HL-60/S4 (cell line): ENCODE results near the gene ECT2.
"Not testable (repeated sequence)": the region's sequence is repeated elsewhere in the genome, so short reads cannot be mapped to it uniquely, and the experiment has no call there.

Source experiments
- in situ Hi-C: fragments of 300-500 bp; cut with MboI; formaldehyde crosslinking; loops from 2 replicates; pipeline ENCODE4 v1.14.3; 2022; ENCODE audit warnings: low sequenced_read_pairs

Gene ECT2

DNA sequence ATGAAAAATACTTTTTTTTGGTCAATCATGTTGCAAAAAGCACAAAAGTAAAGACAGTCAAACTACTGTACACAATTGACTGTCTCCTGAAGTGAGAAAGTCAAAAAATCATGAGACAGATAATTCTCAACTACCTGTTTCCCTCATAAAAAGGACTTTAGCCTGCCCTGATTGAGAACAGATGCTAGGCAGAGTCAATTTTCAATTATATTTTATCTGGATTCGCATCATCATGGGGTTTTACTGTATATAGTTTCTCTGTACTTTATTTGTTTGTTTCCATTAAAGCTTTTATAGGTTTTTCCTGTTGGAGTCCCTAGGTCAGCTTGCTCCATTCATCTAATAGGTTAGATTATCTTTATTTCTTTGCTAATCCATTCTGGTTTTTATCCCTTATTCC, 53.8 kb downstream of the ECT2 start:
- in situ Hi-C loops: no loop called here

- in situ Hi-C loops: no loop called here
Measured at GRCh38 chr3:172808969-172809546, 58.5 kb downstream of the ECT2 start.

- in situ Hi-C loops: no loop called here
Measured at GRCh38 chr3:172811099-172811498, 60.6 kb downstream of the ECT2 start.

- in situ Hi-C loops: no loop called here
Measured at GRCh38 chr3:172813462-172813861, 62.9 kb downstream of the ECT2 start.

DNA sequence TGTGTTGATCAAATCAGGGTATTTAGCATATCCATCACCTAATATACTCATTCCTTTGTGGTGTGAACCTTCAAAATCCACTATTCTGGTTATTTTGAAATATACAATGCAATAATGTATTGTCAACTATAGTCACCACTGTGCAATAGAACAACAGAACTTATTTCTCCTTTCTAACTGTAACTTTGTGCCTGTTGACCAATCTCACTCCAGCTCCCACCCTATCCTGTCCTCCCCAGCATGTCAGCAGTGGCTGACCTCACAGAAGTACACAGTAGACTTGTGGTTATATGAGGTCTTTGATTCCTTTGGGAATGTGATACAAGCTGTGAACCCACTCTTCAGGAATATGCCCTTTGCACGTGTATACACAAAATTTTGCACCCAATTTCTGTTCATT, 64.2 kb downstream of the ECT2 start:
- in situ Hi-C loops: no loop called here

DNA sequence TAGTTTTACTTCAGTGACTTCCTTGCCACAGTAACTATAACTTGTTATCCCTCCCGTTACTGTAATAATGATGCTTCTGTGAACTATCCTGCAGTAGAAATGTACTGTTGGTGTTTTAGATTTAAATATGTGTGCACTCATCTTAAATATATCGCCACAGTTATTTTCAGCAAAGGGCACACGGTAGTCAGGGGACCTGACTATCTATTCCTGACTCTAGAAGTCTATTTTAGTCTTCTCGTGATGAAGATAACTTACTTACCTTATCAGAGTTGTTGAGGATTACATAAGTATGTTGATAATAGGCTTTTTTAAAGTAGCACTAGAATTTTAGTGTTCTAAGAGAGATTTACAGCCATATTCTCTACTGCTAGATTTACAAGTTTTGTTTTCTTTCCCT, 65.3 kb downstream of the ECT2 start:
- in situ Hi-C loops: no loop called here

DNA sequence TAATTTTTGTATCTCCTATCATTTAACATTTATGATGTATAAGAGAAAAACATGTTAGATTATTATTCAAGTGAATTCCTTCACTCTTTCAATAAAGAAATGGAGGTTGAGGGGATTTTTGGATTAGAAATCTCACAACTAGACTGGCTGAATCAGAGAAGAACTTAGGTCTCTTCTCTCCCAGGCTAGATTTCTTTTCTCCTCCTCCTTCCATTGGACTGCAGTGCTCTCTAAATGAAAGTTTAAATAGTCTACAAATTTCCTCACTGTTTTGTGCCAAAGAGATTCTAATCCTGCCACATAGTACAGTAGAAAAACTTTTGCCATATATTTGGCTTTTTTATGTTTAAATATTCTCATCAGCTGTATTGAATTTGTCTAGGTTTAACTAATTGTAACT, 65.8 kb downstream of the ECT2 start:
- in situ Hi-C loops: no loop called here

DNA sequence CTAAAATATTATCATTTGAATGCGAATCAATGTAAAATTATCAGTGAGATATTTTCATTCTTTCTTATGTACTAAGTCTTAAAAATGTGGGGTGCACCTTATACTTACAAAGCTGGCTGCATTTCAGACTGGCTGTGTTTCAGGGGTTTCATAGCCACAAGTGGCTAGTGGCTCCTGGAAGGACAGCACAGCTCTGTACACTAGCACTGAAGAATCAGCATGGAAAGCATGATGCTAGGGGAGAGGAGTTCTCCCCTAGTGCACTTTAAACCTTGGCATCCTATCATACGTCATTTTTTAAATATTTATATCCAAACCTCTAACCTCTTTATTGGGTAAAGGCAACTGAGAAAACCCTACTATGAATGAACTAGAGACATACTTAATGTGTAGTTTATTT, 66.4 kb downstream of the ECT2 start:
- in situ Hi-C loops: no loop called here

- in situ Hi-C loops: no loop called here
Measured at GRCh38 chr3:172820492-172820891, 70.0 kb downstream of the ECT2 start.

DNA sequence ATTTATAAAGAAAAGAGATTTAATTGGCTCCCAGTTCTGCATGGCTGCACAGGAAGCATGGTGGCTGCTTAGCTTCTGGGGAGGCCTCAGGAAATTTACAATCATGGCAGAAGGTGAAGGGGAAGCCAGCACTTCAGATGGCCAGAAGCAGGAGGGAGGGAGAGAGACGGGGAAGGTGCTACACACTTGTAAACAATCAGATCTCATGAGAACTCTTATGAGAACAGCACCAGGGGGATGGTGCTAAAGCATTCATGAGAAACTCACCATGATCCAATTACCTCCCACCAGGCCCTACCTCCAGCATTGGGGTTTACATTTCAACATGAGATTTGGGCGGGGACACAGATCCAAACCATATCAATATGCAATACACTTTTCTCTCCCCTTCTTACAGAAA, 73.7 kb downstream of the ECT2 start:
- in situ Hi-C loops: no loop called here

GRCh38 chr3:172827231-172827630, 76.7 kb downstream of the ECT2 start:
- in situ Hi-C loops: not testable (repeated sequence)

DNA sequence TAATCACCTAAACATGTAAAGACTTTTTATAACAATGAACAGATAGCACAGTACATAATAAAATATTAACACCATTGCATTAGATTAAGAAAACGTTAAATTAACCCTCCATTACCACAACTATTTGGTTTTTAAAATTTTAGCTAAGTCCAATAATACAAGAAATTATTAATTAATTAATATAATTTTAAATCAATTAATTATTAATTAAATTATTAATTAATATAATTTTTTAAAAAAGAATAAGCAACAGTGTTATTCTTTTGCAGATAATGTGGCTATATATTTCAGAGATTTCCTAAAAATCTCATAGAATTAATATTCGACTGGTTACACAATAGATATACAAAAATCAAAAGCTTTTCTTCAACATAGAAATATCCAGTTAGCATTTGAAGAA, 82.5 kb downstream of the ECT2 start:
- in situ Hi-C loops: no loop called here

DNA sequence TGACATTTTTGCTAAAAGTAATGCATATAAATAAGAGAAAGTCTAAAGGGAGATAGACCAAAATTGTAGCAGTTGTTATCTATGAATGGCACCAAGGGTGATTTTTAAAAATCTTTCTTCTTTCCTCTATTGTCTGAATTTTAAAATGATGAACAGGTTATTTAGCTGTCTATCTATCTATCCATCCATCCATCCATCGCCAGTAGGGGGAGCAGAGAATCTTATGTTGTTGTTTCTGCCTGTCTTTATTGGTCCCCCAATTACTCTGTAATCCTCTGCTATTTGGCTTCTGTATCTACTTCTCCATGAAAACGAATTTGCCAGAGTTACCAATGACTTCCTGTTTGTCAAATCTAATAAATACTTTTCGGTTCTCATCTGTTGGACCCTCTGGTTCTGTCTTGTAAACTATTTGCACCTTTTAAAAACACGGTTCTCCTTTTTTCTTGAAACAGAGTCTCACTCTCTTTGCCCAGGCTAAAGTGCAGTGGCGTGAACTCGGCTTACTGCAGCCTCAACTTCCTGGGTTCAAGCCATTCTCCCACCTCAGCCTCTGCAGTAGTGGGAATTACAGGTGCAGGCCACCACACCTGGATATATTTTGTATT, 86.0 kb downstream of the ECT2 start:
- in situ Hi-C loops: no loop called here

GRCh38 chr3:172839679-172840078, 89.2 kb downstream of the ECT2 start:
- in situ Hi-C loops: no loop called here

DNA sequence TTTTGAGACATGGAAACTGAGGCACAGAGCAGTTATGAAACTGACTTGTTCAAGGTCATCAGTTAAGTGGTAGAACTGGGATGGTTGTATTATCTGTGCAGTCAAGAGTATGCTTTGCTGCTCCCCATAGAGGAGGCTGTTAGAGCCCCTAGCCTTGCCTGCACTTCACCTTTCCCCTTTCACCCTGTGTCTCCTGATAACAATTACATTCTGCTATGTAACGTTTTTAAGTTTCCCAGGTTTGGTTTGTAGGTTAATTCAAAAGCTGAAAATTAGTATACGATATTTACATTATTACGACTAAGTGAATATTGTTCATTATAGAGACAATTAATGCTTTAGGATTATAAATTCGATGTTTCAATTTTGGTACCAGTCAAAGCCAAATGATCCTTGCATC, 89.9 kb downstream of the ECT2 start:
- in situ Hi-C loops: no loop called here

GRCh38 chr3:172840913-172841312, 90.4 kb downstream of the ECT2 start:
- in situ Hi-C loops: no loop called here

DNA sequence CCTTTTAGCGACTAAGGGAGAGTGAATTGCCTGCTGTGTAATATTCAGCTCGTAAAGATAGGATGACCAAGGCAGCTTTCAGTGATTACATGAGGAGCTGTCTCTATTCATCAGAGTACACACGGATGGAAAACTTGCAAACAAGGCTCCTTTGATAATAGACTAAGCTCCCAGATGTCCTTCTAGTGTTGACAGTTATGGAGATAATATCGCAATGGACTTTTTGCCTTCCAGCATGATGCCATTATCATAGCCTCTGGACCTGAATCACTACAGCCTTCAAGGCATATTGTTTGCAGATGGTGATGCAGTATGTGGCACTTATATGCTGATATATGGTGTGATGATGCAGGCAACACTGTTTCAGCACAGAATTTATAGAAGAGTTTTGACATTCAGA, 93.9 kb downstream of the ECT2 start:
- in situ Hi-C loops: no loop called here

DNA sequence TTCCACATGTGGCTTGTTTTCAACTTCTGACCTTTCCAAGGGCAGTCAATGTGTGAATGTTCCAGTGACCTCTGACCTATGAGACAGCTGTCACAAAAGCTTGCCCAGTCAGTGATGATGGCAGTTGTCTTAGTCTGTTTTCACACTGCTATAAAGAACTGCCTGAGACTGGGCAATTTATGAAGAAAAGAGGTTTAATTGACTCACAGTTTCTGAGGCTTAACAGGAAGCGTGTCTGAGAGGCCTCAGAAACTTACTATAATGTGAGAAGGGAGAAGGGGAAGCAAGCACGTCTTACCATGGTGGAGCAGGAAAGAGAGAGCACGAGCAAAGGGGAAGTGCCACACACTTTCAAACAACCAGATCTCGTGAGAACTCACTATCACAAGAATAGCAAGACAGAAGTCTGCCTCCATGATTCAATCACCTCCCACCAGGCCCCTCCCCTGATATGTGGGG, 95.6 kb downstream of the ECT2 start:
- in situ Hi-C loops: no loop called here

- in situ Hi-C loops: no loop called here
Measured at GRCh38 chr3:172846706-172847105, 96.2 kb downstream of the ECT2 start.

DNA sequence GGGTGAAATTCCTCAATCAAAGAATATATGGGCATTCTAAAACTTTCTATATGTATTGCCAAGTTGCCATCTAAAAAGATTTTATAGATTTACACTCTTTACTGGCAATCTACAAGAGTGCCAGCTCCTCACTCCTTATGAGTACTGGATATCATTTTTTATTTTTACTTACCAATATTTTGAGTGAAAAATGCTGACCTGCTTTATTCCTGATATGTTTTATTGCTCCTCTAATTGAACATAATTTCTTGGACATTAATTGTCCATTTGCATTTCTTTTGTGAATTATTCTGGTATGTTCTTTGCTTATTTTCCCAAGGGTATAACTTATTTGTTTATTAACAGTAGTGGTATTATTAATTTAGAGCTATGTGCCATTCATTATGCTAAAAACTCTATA, 96.8 kb downstream of the ECT2 start:
- in situ Hi-C loops: no loop called here

DNA sequence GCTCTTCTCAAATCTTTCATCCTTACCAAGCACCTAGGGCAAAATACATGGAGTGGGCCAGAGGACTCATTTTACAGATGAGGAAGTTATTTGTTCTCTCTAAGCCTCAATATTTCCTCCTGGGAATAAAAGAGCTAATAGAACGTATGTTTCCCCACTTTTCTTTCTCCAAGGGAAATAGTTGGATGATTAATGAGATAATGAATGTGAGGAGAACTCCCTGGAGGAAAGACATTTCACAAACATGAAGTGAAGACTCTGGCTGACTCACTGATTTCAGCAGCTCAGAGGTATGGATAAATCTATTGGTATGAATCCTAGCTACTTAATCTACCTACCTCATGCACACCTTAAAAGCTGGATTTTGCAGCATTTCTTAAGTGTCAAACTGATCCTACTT, 98.4 kb downstream of the ECT2 start:
- in situ Hi-C loops: no loop called here

DNA sequence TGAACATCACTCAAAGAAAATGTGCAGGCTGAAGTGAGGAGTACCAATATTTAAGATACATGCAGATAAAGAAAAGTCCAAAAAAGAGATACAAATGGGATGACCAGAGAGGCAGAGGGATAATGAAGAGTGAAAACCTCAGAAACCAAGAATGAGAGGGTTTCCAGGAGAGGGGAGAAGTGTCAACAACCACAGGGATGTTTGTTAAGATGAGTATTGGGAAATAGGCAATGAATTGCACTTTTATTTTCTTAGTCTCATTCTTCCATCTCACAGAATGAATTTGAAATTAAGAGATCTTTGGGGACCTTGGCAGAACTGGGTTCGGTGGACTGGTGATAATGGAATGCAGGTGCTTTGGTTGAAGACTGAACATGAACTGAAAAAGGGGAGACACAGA, 102.5 kb downstream of the ECT2 start:
- in situ Hi-C loops: no loop called here
